A673 (cell line): ENCODE measurements around the gene TRIM38.
"Not testable (repeated sequence)": the region's sequence is repeated elsewhere in the genome, so short reads cannot be mapped to it uniquely, and the experiment has no call there.

Experiments
- CTCF ChIP-seq: fragments of 300-800, 200-600 bp; sonication (generic); conservative IDR thresholded peaks from 2 replicates; pipeline ENCODE4 v1.5.1; 2017; ENCODE audit warnings: low read depth, mild to moderate bottlenecking, antibody characterized with exemption, low read length, moderate library complexity, mixed read lengths
- EZH2 ChIP-seq: fragments of 200-600 bp; sonication (generic); IDR thresholded peaks from 2 replicates; pipeline ENCODE4 v1.6.1; 2017; ENCODE audit warnings: borderline replicate concordance, low read depth, mild to moderate bottlenecking, mixed read lengths, antibody characterized with exemption, low read length; ENCODE audit not compliant: poor library complexity, severe bottlenecking

- not testable (repeated sequence) for TF ChIP-seq CTCF, EZH2
These were observed 51.8 kb downstream of the TRIM38 start for GRCh38 chr6:26014386-26014785.
